22Rv1 (cell line): Measurements from ENCODE around the gene CLSTN2.

Source experiments
- H3K27ac ChIP-seq: fragments of 450-650 bp; 2 replicates; pipeline ENCODE4 v1.5.1; 2017
- CTCF ChIP-seq: fragments of 450-650 bp; IDR thresholded peaks from 2 replicates; pipeline ENCODE4 v1.5.1; 2017; ENCODE audit warnings: mild to moderate bottlenecking
- ZFX ChIP-seq: fragments of 450-650 bp; IDR thresholded peaks from 2 replicates; pipeline ENCODE4 v1.6.1; 2017; ENCODE audit warnings: antibody characterized with exemption, borderline replicate concordance

CLSTN2 gene

GRCh38 chr3:140290105-140290504 lies 355.1 kb downstream of the CLSTN2 start:
- H3K27ac ChIP-seq = no peak overlapping the region
- TF ChIP-seq CTCF (no peak), ZFX (no peak)

GRCh38 chr3:140292170-140292569 lies 357.2 kb downstream of the CLSTN2 start:
- no peak overlapping the region for H3K27ac ChIP-seq
- TF ChIP-seq ZFX = no peak
- TF ChIP-seq CTCF = no peak

- TF ChIP-seq CTCF (no peak), ZFX (no peak)
- H3K27ac ChIP-seq = no peak overlapping the region
These were observed 357.7 kb downstream of the CLSTN2 start for GRCh38 chr3:140292684-140293083.

GRCh38 chr3:140294058-140294457 lies 359.1 kb downstream of the CLSTN2 start:
- TF ChIP-seq ZFX (no peak), CTCF (no peak)

GRCh38 chr3:140296796-140297352 lies 361.9 kb downstream of the CLSTN2 start:
- no peak overlapping the region for H3K27ac ChIP-seq
- TF ChIP-seq ZFX (no peak), CTCF (no peak)

More at GRCh38 chr3:140294058-140294457, 359.1 kb downstream of the CLSTN2 start:
- no peak overlapping the region for H3K27ac ChIP-seq

- TF ChIP-seq CTCF (no peak), ZFX (no peak)
- no peak overlapping the region for H3K27ac ChIP-seq
These were observed 363.1 kb downstream of the CLSTN2 start for GRCh38 chr3:140298043-140298442.

GRCh38 chr3:140298569-140299070 lies 363.6 kb downstream of the CLSTN2 start:
- TF ChIP-seq ZFX (no peak), CTCF (no peak)
- no peak overlapping the region for H3K27ac ChIP-seq
